Heart right ventricle (tissue), 16 donors: ENCODE results near the gene PLD5. TPM values are rescaled to one million over a fixed set of nuclear protein-coding genes. Genes with fewer than 3 reads are reported as not detected.

Source experiments
- ATAC-seq, 8 donors: fragments of 200-7000 bp; cut with Tn5 transposase; one replicate each; pipeline ENCODE4 v1.9.1; 2020; ENCODE audit warnings: mild to moderate bottlenecking in 8 of 8, moderate library complexity in 8 of 8, moderate number of reproducible peaks in 1 of 8
- DNase-seq, 2 donors: peaks; one replicate each; pipeline ENCODE4 v3.0.0-alpha.2; 2020
- H3K27ac ChIP-seq, 10 donors: fragments of 200-600 bp; sonication (generic) in 2 of 10; one replicate each; pipeline versions ENCODE4 v1.5.0 to v1.8.0; 2020 to 2022; ENCODE audit warnings: mild to moderate bottlenecking in 3 of 10
- H3K27me3 ChIP-seq, 7 donors: fragments of 200-600 bp; one replicate each; pipeline ENCODE4 v1.8.0; 2021 to 2022; ENCODE audit warnings: mild to moderate bottlenecking in 2 of 7
- H3K36me3 ChIP-seq, 9 donors: fragments of 200-600 bp; sonication (generic) in 1 of 9; one replicate each; pipeline versions ENCODE4 v1.5.0 to v1.8.0; 2020 to 2022; ENCODE audit warnings: mild to moderate bottlenecking in 2 of 9
- H3K4me1 ChIP-seq, 9 donors: fragments of 200-600 bp; sonication (generic) in 1 of 9; one replicate each; pipeline versions ENCODE4 v1.5.0 to v1.8.0; 2020 to 2022; ENCODE audit warnings: mild to moderate bottlenecking in 4 of 9
- H3K4me3 ChIP-seq, 10 donors: fragments of 200-600 bp; sonication (generic) in 2 of 10; one replicate each; pipeline versions ENCODE4 v1.5.0 to v1.8.0; 2020 to 2022; ENCODE audit warnings: mild to moderate bottlenecking in 7 of 10, moderate library complexity in 2 of 10
- H3K9me3 ChIP-seq, 11 donors: fragments of 200-600 bp in 10 of 11; sonication (generic) in 2 of 11; one replicate each; pipeline versions ENCODE4 v1.5.0 to v1.8.0; 2013 to 2022; ENCODE audit warnings: mild to moderate bottlenecking in 2 of 11, control low read depth in 1 of 11, moderate library complexity in 1 of 11
- CTCF ChIP-seq, 9 donors: fragments of 200-600 bp; sonication (generic) in 2 of 9; IDR thresholded peaks; one replicate each; pipeline versions ENCODE4 v1.5.0 to v1.8.0; 2021 to 2022; ENCODE audit warnings: antibody characterized with exemption in 9 of 9, mild to moderate bottlenecking in 5 of 9, moderate library complexity in 1 of 9
- WGBS, 2 donors: extraction: QIAGEN DNeasy Blood & Tissue Kit; methylation state at CpG; one replicate each; pipeline ENCODE4 v1.1.7; 2013; ENCODE audit warnings: inconsistent platforms in 1 of 2; 5-methylcytosine and 5-hydroxymethylcytosine counted together
- intact Hi-C, 10 donors: fragments of 100-400 bp; cut with DNase I; formaldehyde crosslinking; loops; one replicate each; pipeline versions ENCODE4 v1.11.1 to v1.14.2; 2022
- polyA plus RNA-seq, 2 donors: library from polyadenylated mRNA; stranded (reverse); fragments of 200-250 nt; gene quantifications; one replicate each; pipeline ENCODE4 v1.2.3, GENCODE V29; 2013
- total RNA-seq, 10 donors: library from RNA; stranded (reverse); fragmentation: NEBNext Ultra II Directional in 3 of 10; extraction: Animal tissue kit (Norgen Biotek cat#: 25700) in 3 of 10; gene quantifications; one replicate each; pipeline versions ENCODE4 v1.2.1 to v1.2.4, GENCODE V29; 2021 to 2023
- donor health status: Arrhythmogenic right ventricular cardiomyopathy.
- donor health status: ischemic (EF 13 %, LVEDD 7.1; RV severe dilation, severe dysfunction).
- donor health status: healthy with polysubstance abuse.
- donor health status: DM: no; HTN: yes; CAD: no.
- donor health status: DM: no; HTN: no; CAD: no.
- donor health status: ischemic (EF 25% LVEDD 6.9; RV normal size, moderate dysfunction).
- donor health status: ischemic (EF 25% LVEDD 5.7; RV mildly dilated, moderate dysfunction).
- donor health status: healthy.
- donor health status: DM: yes; HTN: yes; CAD: no.
- donor health status: Ischemic cardiomyopathy.
- donor health status: ischemic (EF 35%, LVEDD 5.7; RV mildly dilated, moderate dysfunction).
- donor health status: nonischemic (EF 11% LVEDD 7.7; RV severe dilation, severe dysfunction).
- donor health status: DM: yes; HTN: yes; CAD: no.
- donor health status: PGD.
- donor health status: ischemic (EF 29% LVEDD 5.4; RV normal size, mild dysfunction).
- donor health status: nonischemic (EF 23%, LVEDD 6.1; RV moderate dilation, normal function).

Gene PLD5
- total and polyA plus RNA-seq, 12 donors: 0.13 to 1.3 (median 0.41) TPM; not detected in 4

GRCh38 chr1:242546441-242546840, 21.9 kb upstream of the PLD5 start:
- Histone ChIP-seq H3K27me3 (peaks cover 0 to 10% (median 0%) of the 10 kb centered on the region in 7 donors), H3K36me3 (no peaks in the 10 kb centered on the region), H3K9me3 (no peaks in the 10 kb centered on the region), H3K27ac (no peak overlapping the region), H3K4me3 (no peak overlapping the region), H3K4me1 (no peaks in the 10 kb centered on the region)
- ATAC-seq: no peak
- 85 to 87% methylated on average over 3 of the region's 3 CpGs for WGBS, 2 donors
- no peak for DNase-seq
- intact Hi-C loops: no loop called here
- TF ChIP-seq CTCF (IDR thresholded peaks at IDR 0.05): no peak

DNA sequence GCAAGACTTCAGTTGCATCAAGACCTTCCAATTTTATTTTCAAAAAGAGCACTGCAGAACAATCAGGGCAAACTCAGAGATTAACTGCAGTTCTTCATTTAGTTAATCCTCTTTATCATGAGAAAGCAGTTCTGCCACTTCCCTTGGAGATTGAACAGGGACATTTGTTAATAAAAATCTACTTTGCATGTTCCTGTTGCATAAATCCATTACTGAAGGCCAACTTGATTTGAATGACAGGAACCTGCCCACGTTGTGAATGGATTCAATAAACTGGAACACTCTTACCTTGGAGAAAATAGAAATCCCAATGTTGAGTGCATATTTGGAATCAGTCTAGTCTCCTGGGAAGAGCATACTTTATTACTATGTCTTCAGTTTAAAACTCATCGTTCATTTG, 19.6 kb upstream of the PLD5 start:
- H3K4me1 ChIP-seq: no peaks in the 10 kb centered on the region
- no peak for TF ChIP-seq CTCF (IDR thresholded peaks at IDR 0.05)
- H3K9me3 ChIP-seq: no peaks in the 10 kb centered on the region
- ATAC-seq (no peak), DNase-seq (no peak)
- no peak overlapping the region for H3K4me3 ChIP-seq
- H3K36me3 ChIP-seq: no peaks in the 10 kb centered on the region
- WGBS, 2 donors: 53% methylated on average over 2 of the region's 2 CpGs
- intact Hi-C loops: no loop called here
- no peak overlapping the region for H3K27ac ChIP-seq
- peaks cover 0 to 10% (median 4%) of the 10 kb centered on the region in 7 donors for H3K27me3 ChIP-seq

- H3K9me3 ChIP-seq: no peaks in the 10 kb centered on the region
- WGBS, 2 donors: 91 to 95% methylated on average over 2 of the region's 2 CpGs
- no peak for ATAC-seq
- H3K4me3 ChIP-seq: no peak overlapping the region
- DNase-seq: no peak
- H3K4me1 ChIP-seq: no peaks in the 10 kb centered on the region
- no peak overlapping the region for H3K27ac ChIP-seq
- H3K27me3 ChIP-seq: peaks cover 0 to 10% (median 4%) of the 10 kb centered on the region in 7 donors
- H3K36me3 ChIP-seq: no peaks in the 10 kb centered on the region
- intact Hi-C loops: no loop called here
- no peak for TF ChIP-seq CTCF (IDR thresholded peaks at IDR 0.05)
Measured at GRCh38 chr1:242542271-242542670, 17.8 kb upstream of the PLD5 start.

GRCh38 chr1:242535986-242536385, 11.5 kb upstream of the PLD5 start:
- Histone ChIP-seq H3K9me3 (no peaks in the 10 kb centered on the region), H3K4me3 (no peak overlapping the region), H3K4me1 (no peaks in the 10 kb centered on the region), H3K27ac (no peak overlapping the region), H3K36me3 (no peaks in the 10 kb centered on the region), H3K27me3 (peaks cover 0 to 9% (median 0%) of the 10 kb centered on the region in 7 donors)
- 54 to 58% methylated on average over 1 of the region's 1 CpG for WGBS, 2 donors
- intact Hi-C loops: no loop called here
- no peak for ATAC-seq
- DNase-seq: no peak
- no peak for TF ChIP-seq CTCF (IDR thresholded peaks at IDR 0.05)
